Ovary (tissue), 3 donors: ENCODE measurements around the gene GOLGA6L9.
"Not testable (repeated sequence)": the region's sequence is repeated elsewhere in the genome, so short reads cannot be mapped to it uniquely, and the experiment has no call there.

Experiments
- CTCF ChIP-seq, 3 donors: fragments of 450-650 bp in 2 of 3; fragments of 200-600 bp in 1 of 3; IDR thresholded peaks; one replicate each; pipeline versions ENCODE4 v1.5.1 to v1.8.0; 2016 to 2022; ENCODE audit warnings: antibody characterized with exemption in 3 of 3, mild to moderate bottlenecking in 1 of 3
- EP300 ChIP-seq: sonication (generic); formaldehyde crosslinking; IDR thresholded peaks from one replicate; pipeline ENCODE4 v1.6.1; 2017; ENCODE audit warnings: antibody characterized with exemption
- donor health status: DM: no; HTN: no; CAD: no.

DNA sequence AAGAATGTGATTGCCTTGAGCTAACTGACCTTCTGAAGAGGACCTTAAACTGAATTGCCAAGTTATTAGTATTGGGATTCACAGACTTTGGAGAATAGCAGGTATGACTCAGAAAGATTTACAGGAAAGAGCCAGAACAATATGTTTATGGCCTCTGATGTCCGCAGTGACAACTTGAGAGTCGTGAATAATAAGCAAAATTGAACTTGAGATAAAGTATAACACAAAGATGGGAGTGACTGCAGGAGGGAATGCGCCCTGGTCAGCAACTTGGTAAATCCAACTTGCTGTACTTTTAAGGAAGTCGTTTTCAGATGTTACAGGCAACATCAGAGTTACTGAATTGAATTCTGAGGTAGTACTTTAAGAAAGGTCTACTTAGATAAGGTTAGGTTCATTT lies 19.3 kb upstream of the GOLGA6L9 start:
- not testable (repeated sequence) for TF ChIP-seq CTCF (IDR thresholded peaks at IDR 0.05); EP300
